ENCODE data around the gene HBA1.
"Not testable (repeated sequence)": the region's sequence is repeated elsewhere in the genome, so short reads cannot be mapped to it uniquely, and the experiment has no call there.

The HBA1 gene

GRCh38 chr16:176477-177382, at the start of gene HBA1:
HBA1 (plus strand) TSS chr16:176680; CDS start chr16:176717, 37 bp downstream.
- DNase-seq = not testable (repeated sequence)

GRCh38 chr16:129075-129474, 47.4 kb upstream of the HBA1 start:
- no peak for DNase-seq

GRCh38 chr16:130533-131173, 45.8 kb upstream of the HBA1 start:
- no peak for DNase-seq

- no peak for DNase-seq
These were observed 44.4 kb upstream of the HBA1 start for GRCh38 chr16:132120-132519.

- DNase-seq = no peak
These were observed 42.8 kb upstream of the HBA1 start for GRCh38 chr16:133716-134115.

- DNase-seq = no peak
These were observed 38.4 kb upstream of the HBA1 start for GRCh38 chr16:138049-138417.

- DNase-seq = no peak
These were observed 36.2 kb upstream of the HBA1 start for GRCh38 chr16:140175-140857.

- DNase-seq = no peak
These were observed 34.0 kb upstream of the HBA1 start for GRCh38 chr16:142405-142967.

- no peak for DNase-seq
These were observed 33.4 kb upstream of the HBA1 start for GRCh38 chr16:143047-143446.

- DNase-seq = no peak
These were observed 33.0 kb upstream of the HBA1 start for GRCh38 chr16:143456-143855.

- no peak for DNase-seq
These were observed 31.7 kb upstream of the HBA1 start for GRCh38 chr16:144797-145252.

GRCh38 chr16:146646-147045, 29.8 kb upstream of the HBA1 start:
- DNase-seq = no peak

GRCh38 chr16:149024-149660, 27.3 kb upstream of the HBA1 start:
- no peak for DNase-seq

- DNase-seq = no peak
These were observed 24.0 kb upstream of the HBA1 start, which contains the start of gene HBZ for GRCh38 chr16:152141-153128. HBZ (plus strand) TSS chr16:152644; CDS start chr16:152910, 266 bp downstream.

- DNase-seq = not testable (repeated sequence)
These were observed 23.4 kb upstream of the HBA1 start for GRCh38 chr16:153129-153521.

- not testable (repeated sequence) for DNase-seq
These were observed 22.8 kb upstream of the HBA1 start for GRCh38 chr16:153550-154216.

GRCh38 chr16:154217-155030, 22.1 kb upstream of the HBA1 start:
- no peak for DNase-seq

- no peak for DNase-seq
These were observed 21.5 kb upstream of the HBA1 start for GRCh38 chr16:155031-155398.

- no peak for DNase-seq
These were observed 17.2 kb upstream of the HBA1 start for GRCh38 chr16:159136-159849.
